WTC11 (cell line): ENCODE data around the gene PANX2. TPM values are rescaled to one million over a fixed set of nuclear protein-coding genes. Genes with fewer than 3 reads are reported as not detected.

Source experiments
- ATAC-seq: fragments of 200-7000 bp; cut with Tn5 transposase; 2 replicates; pipeline ENCODE4 v1.10.0; 2021; ENCODE audit warnings: mild to moderate bottlenecking, moderate library complexity
- CTCF ChIA-PET: fragments of 300-600 bp; sonication (Branson Sonifier 250); formaldehyde crosslinking; loops from one replicate; lab custom pipeline; 2021; ENCODE audit warnings: antibody characterized with exemption; lab: Charles Lee
- POLR2A ChIA-PET: fragments of 350-600 bp; sonication (Branson Sonifier 250); formaldehyde crosslinking; loops from one replicate; lab custom pipeline; 2021; ENCODE audit warnings: antibody characterized with exemption; lab: Charles Lee
- DNase-seq: peaks from one replicate; pipeline ENCODE4 v3.0.0; 2021; ENCODE audit warnings: low spot score
- H3K27ac Mint-ChIP-seq: 2 replicates; pipeline ENCODE4 v1.8.0; 2021; ENCODE audit warnings: mixed read lengths
- H3K27me3 Mint-ChIP-seq: 2 replicates; pipeline ENCODE4 v1.8.0; 2021; ENCODE audit warnings: low read depth, mild to moderate bottlenecking, moderate library complexity, mixed read lengths
- H3K36me3 Mint-ChIP-seq: 2 replicates; pipeline ENCODE4 v1.8.0; 2021; ENCODE audit warnings: mixed read lengths
- H3K4me1 Mint-ChIP-seq: 2 replicates; pipeline ENCODE4 v1.8.0; 2022; ENCODE audit warnings: mixed read lengths
- H3K4me3 Mint-ChIP-seq: 2 replicates; pipeline ENCODE4 v1.8.0; 2021; ENCODE audit warnings: mild to moderate bottlenecking, moderate library complexity, mixed read lengths
- H3K9me3 Mint-ChIP-seq: 2 replicates; pipeline ENCODE4 v1.8.0; 2021; ENCODE audit warnings: mixed read lengths
- ARID4B ChIP-seq: sonication (generic); formaldehyde crosslinking; IDR thresholded peaks from 2 replicates; pipeline ENCODE4 v1.8.0; 2023; ENCODE audit warnings: missing genetic modification reagents, mild to moderate bottlenecking, borderline replicate concordance
- CREM ChIP-seq: sonication (generic); formaldehyde crosslinking; IDR thresholded peaks from 2 replicates; pipeline ENCODE4 v1.8.1; 2022; ENCODE audit warnings: mild to moderate bottlenecking, missing genetic modification reagents, moderate library complexity
- ETV6 ChIP-seq: sonication (generic); formaldehyde crosslinking; IDR thresholded peaks from 2 replicates; pipeline ENCODE4 v1.8.1; 2022; ENCODE audit warnings: mild to moderate bottlenecking, missing genetic modification reagents
- FOXJ3 ChIP-seq: sonication (generic); formaldehyde crosslinking; IDR thresholded peaks from 2 replicates; pipeline ENCODE4 v1.9.0; 2021; ENCODE audit warnings: missing genetic modification reagents, mild to moderate bottlenecking, borderline replicate concordance
- FOXK1 ChIP-seq: sonication (generic); formaldehyde crosslinking; IDR thresholded peaks from 2 replicates; pipeline ENCODE4 v1.8.0; 2022; ENCODE audit warnings: mild to moderate bottlenecking, moderate library complexity, missing genetic modification reagents
- FOXP4 ChIP-seq: sonication (generic); formaldehyde crosslinking; IDR thresholded peaks from 2 replicates; pipeline ENCODE4 v1.8.0; 2022; ENCODE audit warnings: mild to moderate bottlenecking, missing genetic modification reagents
- HMGA2 ChIP-seq: fragments of 250-450 bp; sonication (Bioruptor Pico); IDR thresholded peaks from 2 replicates; pipeline ENCODE4 v1.4.0; 2021; ENCODE audit warnings: mild to moderate bottlenecking, moderate library complexity
- NFYB ChIP-seq: sonication (generic); formaldehyde crosslinking; conservative IDR thresholded peaks from 2 replicates; pipeline ENCODE4 v1.8.0; 2022; ENCODE audit warnings: low read depth, missing genetic modification reagents
- NR1H2 ChIP-seq: sonication (generic); formaldehyde crosslinking; IDR thresholded peaks from 2 replicates; pipeline ENCODE4 v1.9.0; 2021; ENCODE audit warnings: mild to moderate bottlenecking, moderate library complexity, missing genetic modification reagents
- RORB ChIP-seq: fragments of 250-450 bp; sonication (Bioruptor Pico); IDR thresholded peaks from 2 replicates; pipeline ENCODE4 v1.9.0; 2021; ENCODE audit warnings: mild to moderate bottlenecking
- USF2 ChIP-seq: sonication (generic); formaldehyde crosslinking; IDR thresholded peaks from 2 replicates; pipeline ENCODE4 v1.8.1; 2023; ENCODE audit warnings: mild to moderate bottlenecking, missing genetic modification reagents, moderate library complexity
- ZNF317 ChIP-seq: sonication (generic); formaldehyde crosslinking; IDR thresholded peaks from 2 replicates; pipeline ENCODE4 v1.8.1; 2023; ENCODE audit warnings: low read depth, mild to moderate bottlenecking, moderate library complexity, missing genetic modification reagents, borderline replicate concordance
- total RNA-seq: library from RNA; stranded (reverse); gene quantifications from 3 replicates; pipeline ENCODE4 v1.2.3, GENCODE V29; 2021
- TF ChIP-seq, protein P1 (sequence below): sonication (generic); formaldehyde crosslinking; IDR thresholded peaks from 2 replicates; pipeline ENCODE4 v1.8.1; 2022; ENCODE audit warnings: mild to moderate bottlenecking, missing genetic modification reagents, moderate library complexity, borderline replicate concordance

PANX2 gene
- total RNA-seq, 1 experiment from 2014 or later = 10.2 TPM

DNA sequence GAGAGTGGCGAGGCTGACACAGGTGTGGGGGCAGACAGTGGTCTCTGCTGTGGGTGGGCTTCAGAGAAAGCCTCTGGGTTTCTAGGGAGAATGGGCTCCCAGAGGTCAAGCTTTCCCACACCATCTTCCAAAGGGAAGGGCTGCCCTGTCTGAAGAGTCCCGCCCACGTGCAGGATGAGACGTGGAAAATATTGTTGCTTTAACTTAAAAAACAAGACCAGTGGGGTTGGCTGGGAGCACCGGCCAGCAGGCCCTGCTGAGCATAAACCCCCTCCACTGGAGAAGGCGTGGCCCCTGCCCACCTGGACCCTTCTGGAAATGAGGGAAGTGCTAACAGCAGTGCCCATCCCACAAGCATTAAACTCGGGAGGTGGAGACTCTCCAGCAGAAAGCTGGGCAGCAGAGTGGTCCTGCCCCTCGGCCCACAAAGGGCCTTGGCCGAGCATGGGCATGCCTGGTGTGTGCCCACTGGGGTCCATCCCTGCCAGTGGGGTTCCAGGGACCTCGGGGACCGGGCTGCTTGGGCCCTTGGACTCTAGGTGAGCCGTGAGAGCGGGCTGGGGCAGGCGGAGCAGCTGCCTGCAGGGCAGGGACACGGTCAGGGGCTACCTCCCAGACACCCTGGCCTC lies 45.6 kb downstream of the PANX2 start:
- POLR2A ChIA-PET = no interaction called here

GRCh38 chr22:50216684-50217520 lies 46.4 kb downstream of the PANX2 start:
- peaks cover 5% of the 10 kb centered on the region; the same call in 1 of the 2 replicates for H3K4me1 Mint-ChIP-seq
- H3K27me3 Mint-ChIP-seq = no peaks in the 10 kb centered on the region
- POLR2A ChIA-PET = no interaction called here
- H3K36me3 Mint-ChIP-seq = peaks cover 51% of the 10 kb centered on the region
- no peak overlapping the region for H3K27ac Mint-ChIP-seq
- TF ChIP-seq FOXJ3 (CRISPR knock-in tag) = no peak
- TF ChIP-seq ARID4B (CRISPR knock-in tag) = no peak
- TF ChIP-seq ETV6 (CRISPR knock-in tag) = no peak
- no peak for TF ChIP-seq RORB (CRISPR knock-in tag)
- no peak for TF ChIP-seq NR1H2 (CRISPR knock-in tag)
- TF ChIP-seq, protein P1, sequence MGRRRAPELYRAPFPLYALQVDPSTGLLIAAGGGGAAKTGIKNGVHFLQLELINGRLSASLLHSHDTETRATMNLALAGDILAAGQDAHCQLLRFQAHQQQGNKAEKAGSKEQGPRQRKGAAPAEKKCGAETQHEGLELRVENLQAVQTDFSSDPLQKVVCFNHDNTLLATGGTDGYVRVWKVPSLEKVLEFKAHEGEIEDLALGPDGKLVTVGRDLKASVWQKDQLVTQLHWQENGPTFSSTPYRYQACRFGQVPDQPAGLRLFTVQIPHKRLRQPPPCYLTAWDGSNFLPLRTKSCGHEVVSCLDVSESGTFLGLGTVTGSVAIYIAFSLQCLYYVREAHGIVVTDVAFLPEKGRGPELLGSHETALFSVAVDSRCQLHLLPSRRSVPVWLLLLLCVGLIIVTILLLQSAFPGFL = no peak
- no peak for TF ChIP-seq CREM
- no peak for TF ChIP-seq NFYB
- no peak for TF ChIP-seq USF2 (CRISPR knock-in tag)
- TF ChIP-seq FOXK1 (CRISPR knock-in tag) = no peak
- no peak for TF ChIP-seq FOXP4
- no peak for TF ChIP-seq HMGA2 (CRISPR knock-in tag)
- CTCF ChIA-PET = no interaction called here
- H3K4me3 Mint-ChIP-seq = no peak overlapping the region
- no peaks in the 10 kb centered on the region for H3K9me3 Mint-ChIP-seq
- ATAC-seq = no peak
- no peak for DNase-seq

More for the DNA sequence above, 45.6 kb downstream of the PANX2 start:
- Mint-ChIP-seq H3K27me3 (no peaks in the 10 kb centered on the region), H3K4me1 (peaks cover 5% of the 10 kb centered on the region; the same call in 1 of the 2 replicates), H3K9me3 (no peaks in the 10 kb centered on the region), H3K4me3 (no peak overlapping the region), H3K27ac (no peak overlapping the region), H3K36me3 (peaks cover 53% of the 10 kb centered on the region)
- TF ChIP-seq NFYB = no peak
- 0 out of 2 replicates have a peak, but pooled peaks have one; percentile 17 for TF ChIP-seq ZNF317 (CRISPR knock-in tag)
- CTCF ChIA-PET = no interaction called here
- DNase-seq (no peak), ATAC-seq (no peak)
